Tibial artery (tissue), 4 donors: ENCODE results near the gene C21orf58.

ENCODE experiments used
- DNase-seq, 2 donors: peaks; one replicate each; pipeline ENCODE4 v3.0.0-alpha.2; 2019
- H3K27ac ChIP-seq, 2 donors: fragments of 200-600 bp; sonication (generic) in 1 of 2; 1 replicate in 1 of 2; 2 replicates in 1 of 2; pipeline ENCODE4 v1.5.1; 2018 to 2019; ENCODE audit warnings: mild to moderate bottlenecking in 1 of 2
- H3K27me3 ChIP-seq, 2 donors: fragments of 200-600 bp; sonication (generic) in 1 of 2; one replicate each; pipeline versions ENCODE4 v1.5.1 to v1.6.0; 2016 to 2019
- H3K36me3 ChIP-seq, 3 donors: fragments of 200-600 bp; sonication (generic) in 2 of 3; one replicate each; pipeline ENCODE4 v1.5.1; 2016 to 2019; ENCODE audit warnings: mild to moderate bottlenecking in 2 of 3
- H3K4me1 ChIP-seq, 4 donors: fragments of 200-600 bp; sonication (generic) in 2 of 4; 1 replicate in 3 of 4; 2 replicates in 1 of 4; pipeline ENCODE4 v1.5.1; 2016 to 2019
- H3K4me3 ChIP-seq, 2 donors: fragments of 200-600 bp; sonication (generic) in 1 of 2; 1 replicate in 1 of 2; 2 replicates in 1 of 2; pipeline ENCODE4 v1.5.1; 2018 to 2019; ENCODE audit warnings: mild to moderate bottlenecking in 2 of 2
- H3K9me3 ChIP-seq, 3 donors: fragments of 200-600 bp; sonication (generic) in 1 of 3; one replicate each; pipeline ENCODE4 v1.5.1; 2016 to 2019
- CTCF ChIP-seq, 2 experiments: fragments of 200-600 bp in 1 of 2; fragments of 450-650 bp in 1 of 2; IDR thresholded peaks; one replicate each; pipeline ENCODE4 v1.5.1; 2017 to 2019; ENCODE audit warnings: antibody characterized with exemption in 2 of 2, mild to moderate bottlenecking in 1 of 2, moderate library complexity in 1 of 2
- intact Hi-C: fragments of 100-400 bp; cut with DNase I; formaldehyde crosslinking; loops from one replicate; pipeline ENCODE4 v1.15.0; 2023; ENCODE audit warnings: low total_unique reads

The C21orf58 gene

GRCh38 chr21:46256501-46256994, 67.1 kb downstream of the C21orf58 start:
- Histone ChIP-seq H3K4me3 (no peak overlapping the region), H3K36me3 (peaks cover 97 to 100% (median 99%) of the 10 kb centered on the region in 3 donors), H3K4me1 (no peaks in the 10 kb centered on the region), H3K27ac (no peak overlapping the region), H3K27me3 (no peaks in the 10 kb centered on the region), H3K9me3 (no peaks in the 10 kb centered on the region)
- no peak for DNase-seq
- TF ChIP-seq CTCF (IDR thresholded peaks at IDR 0.05): no peak
- intact Hi-C loops: no loop called here

- intact Hi-C loops: no loop called here
- Histone ChIP-seq H3K9me3 (no peaks in the 10 kb centered on the region), H3K27me3 (no peaks in the 10 kb centered on the region), H3K27ac (no peak overlapping the region), H3K4me1 (no peaks in the 10 kb centered on the region), H3K4me3 (no peak overlapping the region), H3K36me3 (peaks cover 95 to 100% (median 99%) of the 10 kb centered on the region in 3 donors)
- TF ChIP-seq CTCF (IDR thresholded peaks at IDR 0.05): no peak
- DNase-seq: no peak
These were observed 67.8 kb downstream of the C21orf58 start for GRCh38 chr21:46255758-46256337.

GRCh38 chr21:46255166-46255565, 68.5 kb downstream of the C21orf58 start:
- H3K9me3 ChIP-seq: no peaks in the 10 kb centered on the region
- no peak for TF ChIP-seq CTCF (IDR thresholded peaks at IDR 0.05)
- H3K27me3 ChIP-seq: no peaks in the 10 kb centered on the region
- intact Hi-C loops: no loop called here
- DNase-seq: no peak
- H3K27ac ChIP-seq: no peak overlapping the region
- no peaks in the 10 kb centered on the region for H3K4me1 ChIP-seq
- H3K4me3 ChIP-seq: no peak overlapping the region
- peaks cover 95 to 100% (median 99%) of the 10 kb centered on the region in 3 donors for H3K36me3 ChIP-seq

GRCh38 chr21:46254208-46254975, 69.3 kb downstream of the C21orf58 start:
- H3K9me3 ChIP-seq: no peaks in the 10 kb centered on the region
- intact Hi-C loops: no loop called here
- H3K4me3 ChIP-seq: no peak overlapping the region
- DNase-seq: no peak
- H3K27me3 ChIP-seq: no peaks in the 10 kb centered on the region
- TF ChIP-seq CTCF (IDR thresholded peaks at IDR 0.05): no peak
- H3K27ac ChIP-seq: no peak overlapping the region
- H3K4me1 ChIP-seq: no peaks in the 10 kb centered on the region
- H3K36me3 ChIP-seq: peaks cover 94 to 100% (median 99%) of the 10 kb centered on the region in 3 donors

- Histone ChIP-seq H3K27me3 (no peaks in the 10 kb centered on the region), H3K9me3 (no peaks in the 10 kb centered on the region), H3K4me1 (no peaks in the 10 kb centered on the region), H3K4me3 (no peak overlapping the region), H3K27ac (no peak overlapping the region), H3K36me3 (peaks cover 92 to 100% (median 98%) of the 10 kb centered on the region in 3 donors)
- intact Hi-C loops: no loop called here
- DNase-seq: no peak
- no peak for TF ChIP-seq CTCF (IDR thresholded peaks at IDR 0.05)
These were observed 70.0 kb downstream of the C21orf58 start for GRCh38 chr21:46253610-46254124.
